ENCODE data around the gene SH3TC2.
A peak's percentile ranks its signal among the peaks of the same experiment; 100 is the strongest.

Gene SH3TC2

GRCh38 chr5:149027636-149028035 lies 35.2 kb downstream of the SH3TC2 start:
- DNase-seq: no peak

- no peak for DNase-seq
Measured at GRCh38 chr5:149024943-149025342, 37.9 kb downstream of the SH3TC2 start.

- DNase-seq: peak; percentile 0
Measured at GRCh38 chr5:149024477-149024876, 38.4 kb downstream of the SH3TC2 start.

- DNase-seq: no peak
Measured at GRCh38 chr5:149022200-149022599, 40.7 kb downstream of the SH3TC2 start.

GRCh38 chr5:149019679-149020078 lies 43.2 kb downstream of the SH3TC2 start:
- no peak for DNase-seq

- DNase-seq: no peak
Measured at GRCh38 chr5:149018909-149019443, 43.9 kb downstream of the SH3TC2 start.

- DNase-seq: no peak
Measured at GRCh38 chr5:149017636-149018035, 45.2 kb downstream of the SH3TC2 start.

GRCh38 chr5:149015561-149015960 lies 47.3 kb downstream of the SH3TC2 start:
- no peak for DNase-seq

- DNase-seq: no peak
Measured at GRCh38 chr5:149015126-149015525, 47.7 kb downstream of the SH3TC2 start.

GRCh38 chr5:149014571-149015031 lies 48.3 kb downstream of the SH3TC2 start:
- no peak for DNase-seq

GRCh38 chr5:149013796-149014195 lies 49.1 kb downstream of the SH3TC2 start:
- DNase-seq: no peak

- DNase-seq: no peak
Measured at GRCh38 chr5:149012350-149012749, 50.5 kb downstream of the SH3TC2 start.

- DNase-seq: no peak
Measured at GRCh38 chr5:149011728-149012127, 51.1 kb downstream of the SH3TC2 start.

GRCh38 chr5:149011084-149011483 lies 51.8 kb downstream of the SH3TC2 start:
- no peak for DNase-seq

GRCh38 chr5:149007174-149007573 lies 55.7 kb downstream of the SH3TC2 start:
- no peak for DNase-seq

- no peak for DNase-seq
Measured at GRCh38 chr5:149006426-149006825, 56.4 kb downstream of the SH3TC2 start.

- DNase-seq: no peak
Measured at GRCh38 chr5:149005077-149005892, 57.6 kb downstream of the SH3TC2 start.

GRCh38 chr5:149004559-149004958 lies 58.3 kb downstream of the SH3TC2 start:
- DNase-seq: no peak

GRCh38 chr5:149002761-149003689 lies 59.8 kb downstream of the SH3TC2 start:
- DNase-seq: no peak

GRCh38 chr5:149002053-149002452 lies 60.8 kb downstream of the SH3TC2 start:
- no peak for DNase-seq

GRCh38 chr5:149001162-149001561 lies 61.7 kb downstream of the SH3TC2 start:
- DNase-seq: no peak

GRCh38 chr5:148999741-149000140 lies 63.1 kb downstream of the SH3TC2 start:
- DNase-seq: no peak

- DNase-seq: peak; percentile 54
Measured at GRCh38 chr5:148998174-148998797, 64.6 kb downstream of the SH3TC2 start.
